ENCODE data around the gene RAPGEF4.

The RAPGEF4 gene

GRCh38 chr2:172830482-172830881, 94.8 kb downstream of the RAPGEF4 start:
- no peak overlapping the region for H3K4me3 ChIP-seq (ENCODE audit: low read depth, low read length)
- no peaks in the 10 kb centered on the region for H3K27me3 ChIP-seq
- TF ChIP-seq CTCF (IDR thresholded peaks at IDR 0.05; ENCODE audit: low read depth, low read length): no peak
- H3K9me3 ChIP-seq: no peaks in the 10 kb centered on the region
- H3K36me3 ChIP-seq: no peaks in the 10 kb centered on the region
- no peaks in the 10 kb centered on the region for H3K4me1 ChIP-seq
- DNase-seq: no peak

- no peaks in the 10 kb centered on the region for H3K36me3 ChIP-seq
- no peak for TF ChIP-seq CTCF (IDR thresholded peaks at IDR 0.05; ENCODE audit: low read depth, low read length)
- no peak for DNase-seq
- no peaks in the 10 kb centered on the region for H3K27me3 ChIP-seq
- H3K4me1 ChIP-seq: no peaks in the 10 kb centered on the region
- no peak overlapping the region for H3K4me3 ChIP-seq (ENCODE audit: low read depth, low read length)
- H3K9me3 ChIP-seq: no peaks in the 10 kb centered on the region
These were observed 98.3 kb downstream of the RAPGEF4 start for GRCh38 chr2:172833898-172834297.

GRCh38 chr2:172834881-172835280, 99.2 kb downstream of the RAPGEF4 start:
- TF ChIP-seq CTCF (IDR thresholded peaks at IDR 0.05; ENCODE audit: low read depth, low read length): no peak
- Histone ChIP-seq H3K4me3 (ENCODE audit: low read depth, low read length) (no peak overlapping the region), H3K36me3 (no peaks in the 10 kb centered on the region), H3K27me3 (no peaks in the 10 kb centered on the region), H3K4me1 (no peaks in the 10 kb centered on the region), H3K9me3 (no peaks in the 10 kb centered on the region)
- DNase-seq: no peak

DNA sequence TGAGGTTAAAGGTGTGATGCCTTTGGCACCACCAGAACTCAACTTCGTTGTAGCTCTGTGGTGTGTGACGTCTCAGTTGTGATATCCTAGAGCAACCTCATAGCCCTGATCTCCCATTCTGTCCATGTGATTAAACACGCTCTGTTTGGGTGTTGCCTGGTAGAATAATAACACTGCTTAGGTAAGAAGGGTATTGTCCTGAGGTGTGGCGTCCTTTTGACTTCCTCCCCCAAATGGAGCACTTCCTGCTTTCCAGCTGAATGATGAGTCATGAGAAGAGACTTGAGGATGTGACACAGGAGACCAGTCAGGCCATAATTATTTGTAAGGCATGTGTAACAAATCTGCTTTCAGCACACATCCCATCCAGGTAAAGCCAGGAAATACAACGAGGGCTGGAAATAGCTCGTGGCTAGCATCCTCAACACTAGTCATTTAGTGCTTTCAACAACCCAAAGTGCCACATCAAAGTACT, 100.7 kb downstream of the RAPGEF4 start:
- H3K4me1 ChIP-seq: no peaks in the 10 kb centered on the region
- TF ChIP-seq CTCF (IDR thresholded peaks at IDR 0.05; ENCODE audit: low read depth, low read length): no peak
- H3K4me3 ChIP-seq (ENCODE audit: low read depth, low read length): no peak overlapping the region
- no peaks in the 10 kb centered on the region for H3K9me3 ChIP-seq
- no peak for DNase-seq
- no peaks in the 10 kb centered on the region for H3K27me3 ChIP-seq
- no peaks in the 10 kb centered on the region for H3K36me3 ChIP-seq

DNA sequence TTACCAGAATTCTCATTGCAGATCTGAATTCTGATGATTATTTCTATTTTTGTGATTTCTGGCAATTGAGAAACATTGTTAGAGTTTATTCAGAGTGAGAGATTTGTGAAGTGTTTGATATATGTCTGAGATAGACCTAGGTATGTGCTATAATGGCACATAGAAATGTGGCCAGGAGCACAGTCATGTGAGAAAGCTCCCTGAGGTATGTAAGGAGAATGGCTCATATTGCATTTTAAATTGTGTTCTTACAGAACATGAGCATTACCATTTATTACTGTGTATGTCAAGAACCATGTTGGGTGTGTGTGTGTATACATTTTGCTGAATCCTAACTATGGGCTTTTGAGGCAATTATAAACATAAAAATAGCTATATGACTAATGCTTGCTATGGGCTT, 101.2 kb downstream of the RAPGEF4 start:
- Histone ChIP-seq H3K27me3 (no peaks in the 10 kb centered on the region), H3K4me3 (ENCODE audit: low read depth, low read length) (no peak overlapping the region), H3K9me3 (no peaks in the 10 kb centered on the region), H3K36me3 (no peaks in the 10 kb centered on the region), H3K4me1 (no peaks in the 10 kb centered on the region)
- no peak for TF ChIP-seq CTCF (IDR thresholded peaks at IDR 0.05; ENCODE audit: low read depth, low read length)
- no peak for DNase-seq

- H3K9me3 ChIP-seq: no peaks in the 10 kb centered on the region
- no peak overlapping the region for H3K4me3 ChIP-seq (ENCODE audit: low read depth, low read length)
- H3K27me3 ChIP-seq: no peaks in the 10 kb centered on the region
- TF ChIP-seq CTCF (IDR thresholded peaks at IDR 0.05; ENCODE audit: low read depth, low read length): no peak
- DNase-seq: no peak
- H3K4me1 ChIP-seq: peaks cover 16% of the 10 kb centered on the region
- no peaks in the 10 kb centered on the region for H3K36me3 ChIP-seq
These were observed 103.8 kb downstream of the RAPGEF4 start for GRCh38 chr2:172839446-172839845.

All from BE2C (cell line).